Heart right ventricle (tissue), 16 donors: ENCODE measurements around the gene GNMT. TPM values are rescaled to one million over a fixed set of nuclear protein-coding genes. Genes with fewer than 3 reads are reported as not detected.
A peak's percentile ranks its signal among the peaks of the same experiment; 100 is the strongest.
"Not testable (repeated sequence)": the region's sequence is repeated elsewhere in the genome, so short reads cannot be mapped to it uniquely, and the experiment has no call there.

ENCODE experiments used
- ATAC-seq, 8 donors: fragments of 200-7000 bp; cut with Tn5 transposase; one replicate each; pipeline ENCODE4 v1.9.1; 2020; ENCODE audit warnings: mild to moderate bottlenecking in 8 of 8, moderate library complexity in 8 of 8, moderate number of reproducible peaks in 1 of 8
- DNase-seq, 2 donors: peaks; one replicate each; pipeline ENCODE4 v3.0.0-alpha.2; 2020
- H3K27ac ChIP-seq, 10 donors: fragments of 200-600 bp; sonication (generic) in 2 of 10; one replicate each; pipeline versions ENCODE4 v1.5.0 to v1.8.0; 2020 to 2022; ENCODE audit warnings: mild to moderate bottlenecking in 3 of 10
- H3K27me3 ChIP-seq, 7 donors: fragments of 200-600 bp; one replicate each; pipeline ENCODE4 v1.8.0; 2021 to 2022; ENCODE audit warnings: mild to moderate bottlenecking in 2 of 7
- H3K36me3 ChIP-seq, 9 donors: fragments of 200-600 bp; sonication (generic) in 1 of 9; one replicate each; pipeline versions ENCODE4 v1.5.0 to v1.8.0; 2020 to 2022; ENCODE audit warnings: mild to moderate bottlenecking in 2 of 9
- H3K4me1 ChIP-seq, 9 donors: fragments of 200-600 bp; sonication (generic) in 1 of 9; one replicate each; pipeline versions ENCODE4 v1.5.0 to v1.8.0; 2020 to 2022; ENCODE audit warnings: mild to moderate bottlenecking in 4 of 9
- H3K4me3 ChIP-seq, 10 donors: fragments of 200-600 bp; sonication (generic) in 2 of 10; one replicate each; pipeline versions ENCODE4 v1.5.0 to v1.8.0; 2020 to 2022; ENCODE audit warnings: mild to moderate bottlenecking in 7 of 10, moderate library complexity in 2 of 10
- H3K9me3 ChIP-seq, 11 donors: fragments of 200-600 bp in 10 of 11; sonication (generic) in 2 of 11; one replicate each; pipeline versions ENCODE4 v1.5.0 to v1.8.0; 2013 to 2022; ENCODE audit warnings: mild to moderate bottlenecking in 2 of 11, control low read depth in 1 of 11, moderate library complexity in 1 of 11
- CTCF ChIP-seq, 9 donors: fragments of 200-600 bp; sonication (generic) in 2 of 9; IDR thresholded peaks; one replicate each; pipeline versions ENCODE4 v1.5.0 to v1.8.0; 2021 to 2022; ENCODE audit warnings: antibody characterized with exemption in 9 of 9, mild to moderate bottlenecking in 5 of 9, moderate library complexity in 1 of 9
- WGBS, 2 donors: extraction: QIAGEN DNeasy Blood & Tissue Kit; methylation state at CpG; one replicate each; pipeline ENCODE4 v1.1.7; 2013; ENCODE audit warnings: inconsistent platforms in 1 of 2; 5-methylcytosine and 5-hydroxymethylcytosine counted together
- intact Hi-C, 10 donors: fragments of 100-400 bp; cut with DNase I; formaldehyde crosslinking; loops; one replicate each; pipeline versions ENCODE4 v1.11.1 to v1.14.2; 2022
- polyA plus RNA-seq, 2 donors: library from polyadenylated mRNA; stranded (reverse); fragments of 200-250 nt; gene quantifications; one replicate each; pipeline ENCODE4 v1.2.3, GENCODE V29; 2013
- total RNA-seq, 10 donors: library from RNA; stranded (reverse); fragmentation: NEBNext Ultra II Directional in 3 of 10; extraction: Animal tissue kit (Norgen Biotek cat#: 25700) in 3 of 10; gene quantifications; one replicate each; pipeline versions ENCODE4 v1.2.1 to v1.2.4, GENCODE V29; 2021 to 2023
- donor health status: Arrhythmogenic right ventricular cardiomyopathy.
- donor health status: ischemic (EF 13 %, LVEDD 7.1; RV severe dilation, severe dysfunction).
- donor health status: healthy with polysubstance abuse.
- donor health status: DM: no; HTN: yes; CAD: no.
- donor health status: DM: no; HTN: no; CAD: no.
- donor health status: ischemic (EF 25% LVEDD 6.9; RV normal size, moderate dysfunction).
- donor health status: ischemic (EF 25% LVEDD 5.7; RV mildly dilated, moderate dysfunction).
- donor health status: healthy.
- donor health status: DM: yes; HTN: yes; CAD: no.
- donor health status: Ischemic cardiomyopathy.
- donor health status: ischemic (EF 35%, LVEDD 5.7; RV mildly dilated, moderate dysfunction).
- donor health status: nonischemic (EF 11% LVEDD 7.7; RV severe dilation, severe dysfunction).
- donor health status: DM: yes; HTN: yes; CAD: no.
- donor health status: PGD.
- donor health status: ischemic (EF 29% LVEDD 5.4; RV normal size, mild dysfunction).
- donor health status: nonischemic (EF 23%, LVEDD 6.1; RV moderate dilation, normal function).

The GNMT gene
- total and polyA plus RNA-seq, 12 donors, result 0.26 to 10.9 (median 0.86) TPM

GRCh38 chr6:42996513-42996912, 36.0 kb downstream of the GNMT start:
- DNase-seq (no peak), ATAC-seq (no peak)
- no peaks in the 10 kb centered on the region for H3K9me3 ChIP-seq
- no peak overlapping the region for H3K4me3 ChIP-seq
- intact Hi-C loops, result no loop called here
- H3K27me3 ChIP-seq, result no peaks in the 10 kb centered on the region
- no peak overlapping the region for H3K27ac ChIP-seq
- no peaks in the 10 kb centered on the region for H3K4me1 ChIP-seq
- H3K36me3 ChIP-seq, result peaks cover 0 to 46% (median 0%) of the 10 kb centered on the region in 9 donors
- peak in 2 of 9 donors; percentile 17 to 30 for TF ChIP-seq CTCF (IDR thresholded peaks at IDR 0.05)

- H3K27ac ChIP-seq, H3K4me3 ChIP-seq, H3K27me3 ChIP-seq, ATAC-seq, H3K4me1 ChIP-seq, intact Hi-C loops, DNase-seq, H3K9me3 ChIP-seq: not testable (repeated sequence)
- WGBS, 2 donors, result 94 to 95% methylated on average over 9 of the region's 9 CpGs
- peaks cover 0 to 45% (median 0%) of the 10 kb centered on the region in 9 donors for H3K36me3 ChIP-seq
These were observed 37.7 kb downstream of the GNMT start for GRCh38 chr6:42998205-42998604.

- H3K36me3 ChIP-seq, result peaks cover 0 to 50% (median 9%) of the 10 kb centered on the region in 9 donors
- intact Hi-C loops, result loop anchor here in 1 of 10 donors (10.0 kb wide), 1 partner anchor 87 kb away; the partner anchor contains the start of gene PTCRA
- WGBS, 2 donors, result 94 to 100% methylated on average over 8 of the region's 8 CpGs
- no peaks in the 10 kb centered on the region for H3K4me1 ChIP-seq
- no peaks in the 10 kb centered on the region for H3K9me3 ChIP-seq
- ATAC-seq (no peak), DNase-seq (no peak)
- no peak for TF ChIP-seq CTCF (IDR thresholded peaks at IDR 0.05)
- no peaks in the 10 kb centered on the region for H3K27me3 ChIP-seq
- H3K4me3 ChIP-seq, result no peak overlapping the region
- no peak overlapping the region for H3K27ac ChIP-seq
These were observed 41.3 kb downstream of the GNMT start for GRCh38 chr6:43001843-43002242.

- Histone ChIP-seq H3K27ac (no peak overlapping the region), H3K4me3 (no peak overlapping the region), H3K9me3 (no peaks in the 10 kb centered on the region), H3K27me3 (no peaks in the 10 kb centered on the region), H3K36me3 (peaks cover 0 to 84% (median 32%) of the 10 kb centered on the region in 9 donors), H3K4me1 (peaks cover 0 to 4% (median 0%) of the 10 kb centered on the region in 9 donors)
- intact Hi-C loops, result loop anchor here in 5 of 10 donors (5.0 to 10.0 kb wide), 2 partner anchors 91 to 136 kb away; partner anchors contain the start of gene PTCRA (in 1 of the 5)
- TF ChIP-seq CTCF (IDR thresholded peaks at IDR 0.05), result no peak
- WGBS, 2 donors, result 91 to 96% methylated on average over 5 of the region's 5 CpGs
- ATAC-seq (no peak), DNase-seq (no peak)
These were observed 45.3 kb downstream of the GNMT start for GRCh38 chr6:43005844-43006243.

- ATAC-seq, result no peak
- intact Hi-C loops, result loop anchor here in 5 of 10 donors (5.0 to 10.0 kb wide), 2 partner anchors 91 to 136 kb away; partner anchors contain the start of gene PTCRA (in 1 of the 5)
- H3K4me3 ChIP-seq, result no peak overlapping the region
- no peaks in the 10 kb centered on the region for H3K9me3 ChIP-seq
- WGBS, 2 donors, result 92 to 94% methylated on average over 11 of the region's 11 CpGs
- no peak for DNase-seq
- peaks cover 0 to 84% (median 36%) of the 10 kb centered on the region in 9 donors for H3K36me3 ChIP-seq
- TF ChIP-seq CTCF (IDR thresholded peaks at IDR 0.05), result no peak
- H3K4me1 ChIP-seq, result peaks cover 0 to 4% (median 0%) of the 10 kb centered on the region in 9 donors
- H3K27me3 ChIP-seq, result no peaks in the 10 kb centered on the region
- H3K27ac ChIP-seq, result no peak overlapping the region
These were observed 45.7 kb downstream of the GNMT start for GRCh38 chr6:43006251-43006650.
